HG02840 (cell line): ENCODE results near the gene SLC37A2.
"Not testable (repeated sequence)": the region's sequence is repeated elsewhere in the genome, so short reads cannot be mapped to it uniquely, and the experiment has no call there.

ENCODE experiments used
- ATAC-seq: cut with Tn5 transposase; IDR thresholded peaks from one replicate; pipeline ENCODE4 v1.9.1; 2021; ENCODE audit warnings: mild to moderate bottlenecking, moderate library complexity, moderate number of reproducible peaks; ENCODE audit not compliant: unreplicated experiment, low FRiP score

Gene SLC37A2

DNA sequence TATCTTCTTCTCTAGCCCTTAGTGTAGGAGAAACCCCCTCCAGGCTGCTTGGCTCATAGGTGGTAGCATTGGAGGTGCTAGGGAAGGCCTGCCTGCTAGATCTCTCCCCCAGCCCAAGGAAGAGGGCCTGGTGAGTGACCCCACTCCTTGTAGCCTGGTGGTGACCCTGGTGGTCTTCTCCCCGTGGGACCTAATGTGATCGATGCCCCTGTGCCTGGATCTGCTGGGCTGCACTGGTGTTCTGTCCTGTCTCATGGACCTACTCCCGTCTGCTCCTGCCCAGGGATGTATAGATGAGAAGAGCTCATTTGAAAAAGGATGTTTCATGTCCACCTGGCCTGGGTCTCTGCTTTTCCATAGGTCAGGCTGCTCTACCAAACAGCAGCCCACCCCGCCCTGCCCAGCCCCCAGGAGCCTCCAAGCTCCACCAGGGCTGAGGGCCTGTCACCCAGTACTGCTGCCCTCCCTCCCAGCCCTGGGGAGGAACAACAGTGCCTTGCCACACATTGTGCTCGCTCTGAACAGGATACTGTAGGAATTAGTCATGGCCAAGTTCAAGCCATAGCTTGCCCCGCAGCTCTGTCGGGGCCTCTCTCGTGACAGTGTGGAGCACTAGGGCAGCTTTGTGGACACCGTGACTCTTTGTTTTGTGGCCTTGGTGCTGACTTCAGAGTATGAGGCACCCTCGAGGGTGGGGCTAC, 19.7 kb downstream of the SLC37A2 start:
- ATAC-seq = no peak

DNA sequence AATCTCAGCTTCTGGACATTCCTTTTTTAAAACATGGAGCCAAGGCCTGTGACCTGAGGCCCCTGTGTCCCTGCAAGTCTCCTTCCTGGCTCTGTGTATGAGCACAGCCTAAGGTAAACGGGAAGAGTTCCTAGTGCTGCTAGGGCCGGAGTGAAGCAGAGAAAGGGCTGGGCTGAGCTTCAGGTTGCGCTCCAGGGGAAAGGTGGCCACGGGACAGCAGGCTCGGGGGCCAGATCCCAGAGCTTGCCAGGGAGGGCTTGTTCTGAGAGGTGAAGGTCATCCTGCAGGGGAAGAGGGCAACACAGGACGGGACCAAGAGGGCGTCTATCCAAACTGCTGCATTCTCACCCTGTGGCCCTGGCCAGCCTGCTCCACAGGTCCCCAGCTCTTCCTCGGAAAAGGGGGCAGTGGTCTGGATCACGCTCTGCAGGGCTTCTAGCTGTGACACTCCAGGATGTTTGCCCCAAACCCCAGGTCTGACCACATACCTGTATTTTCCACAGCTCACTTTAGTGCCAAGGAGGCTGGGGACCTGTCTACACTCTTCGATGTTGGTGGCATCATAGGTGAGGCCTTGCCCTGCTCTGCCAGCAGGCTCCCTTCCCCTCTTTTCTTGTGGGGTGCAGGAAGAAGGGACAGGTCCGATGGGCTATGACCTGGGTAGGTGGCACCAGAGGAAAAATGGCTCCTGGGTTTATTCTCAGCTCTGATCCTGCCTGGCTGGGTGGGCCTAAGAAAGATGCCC, 20.4 kb downstream of the SLC37A2 start:
- ATAC-seq = no peak

DNA sequence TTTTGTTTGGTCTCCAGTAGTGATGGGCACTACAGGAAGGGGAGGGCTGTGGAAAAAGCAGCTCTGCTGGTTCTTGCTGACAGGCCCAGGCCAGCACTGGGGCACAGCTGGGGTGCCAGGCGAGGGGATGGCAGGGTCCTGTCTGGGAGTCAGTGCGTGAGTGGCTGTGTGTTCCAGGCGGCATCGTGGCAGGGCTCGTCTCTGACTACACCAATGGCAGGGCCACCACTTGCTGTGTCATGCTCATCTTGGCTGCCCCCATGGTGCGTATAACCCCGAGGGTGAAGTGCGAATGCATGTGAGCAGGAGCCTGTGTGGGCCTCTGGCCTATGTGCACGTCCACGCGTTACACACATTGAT, 20.9 kb downstream of the SLC37A2 start:
- no peak for ATAC-seq

DNA sequence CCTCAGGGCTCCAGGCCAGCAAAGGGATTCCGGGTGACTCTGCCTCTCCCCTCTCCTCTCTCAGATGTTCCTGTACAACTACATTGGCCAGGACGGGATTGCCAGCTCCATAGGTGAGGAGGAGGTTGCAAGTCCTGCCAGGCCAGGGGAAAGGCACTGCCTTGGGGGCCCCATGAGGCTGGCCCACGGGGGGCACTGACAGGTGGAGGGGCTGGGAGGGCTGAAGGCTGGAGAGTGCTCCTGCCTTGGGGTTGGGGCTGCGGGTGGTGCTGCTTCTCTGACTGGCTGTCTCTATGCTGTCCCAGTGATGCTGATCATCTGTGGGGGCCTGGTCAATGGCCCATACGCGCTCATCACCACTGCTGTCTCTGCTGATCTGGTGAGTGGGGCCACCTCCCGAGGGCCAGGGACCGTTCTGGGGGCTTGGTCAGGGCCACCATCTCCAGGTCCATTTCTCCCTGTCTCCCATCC, 21.7 kb downstream of the SLC37A2 start:
- ATAC-seq = no peak

DNA sequence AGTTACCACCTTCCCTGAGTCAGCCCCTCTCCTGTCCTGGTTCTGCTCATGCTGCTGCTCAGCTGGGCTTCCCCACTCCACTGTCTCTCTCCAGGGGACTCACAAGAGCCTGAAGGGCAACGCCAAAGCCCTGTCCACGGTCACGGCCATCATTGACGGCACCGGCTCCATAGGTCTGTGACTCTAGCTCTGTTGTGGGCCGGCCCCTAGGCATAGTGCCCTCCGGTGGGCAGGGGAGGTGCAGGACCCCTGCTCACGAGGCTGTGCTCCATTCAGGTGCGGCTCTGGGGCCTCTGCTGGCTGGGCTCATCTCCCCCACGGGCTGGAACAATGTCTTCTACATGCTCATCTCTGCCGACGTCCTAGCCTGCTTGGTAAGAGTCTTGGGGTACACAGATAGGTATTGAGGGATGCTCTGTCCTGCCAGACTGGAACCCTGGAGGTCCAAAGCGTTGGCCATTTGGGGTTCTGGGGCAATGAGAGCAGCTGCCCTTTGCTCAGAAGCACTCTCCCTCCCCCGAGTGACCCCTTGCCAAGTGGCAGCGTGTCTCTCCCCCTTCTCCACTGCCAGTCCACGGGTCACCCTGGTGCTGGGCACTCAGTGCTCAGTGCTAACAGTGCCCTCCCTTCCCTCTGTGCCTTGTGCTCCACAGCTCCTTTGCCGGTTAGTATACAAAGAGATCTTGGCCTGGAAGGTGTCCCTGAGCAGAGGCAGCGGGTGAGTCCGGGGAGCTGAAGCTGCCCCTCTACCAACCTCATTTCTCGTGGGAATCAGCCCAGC, 22.4 kb downstream of the SLC37A2 start:
- ATAC-seq = no peak

DNA sequence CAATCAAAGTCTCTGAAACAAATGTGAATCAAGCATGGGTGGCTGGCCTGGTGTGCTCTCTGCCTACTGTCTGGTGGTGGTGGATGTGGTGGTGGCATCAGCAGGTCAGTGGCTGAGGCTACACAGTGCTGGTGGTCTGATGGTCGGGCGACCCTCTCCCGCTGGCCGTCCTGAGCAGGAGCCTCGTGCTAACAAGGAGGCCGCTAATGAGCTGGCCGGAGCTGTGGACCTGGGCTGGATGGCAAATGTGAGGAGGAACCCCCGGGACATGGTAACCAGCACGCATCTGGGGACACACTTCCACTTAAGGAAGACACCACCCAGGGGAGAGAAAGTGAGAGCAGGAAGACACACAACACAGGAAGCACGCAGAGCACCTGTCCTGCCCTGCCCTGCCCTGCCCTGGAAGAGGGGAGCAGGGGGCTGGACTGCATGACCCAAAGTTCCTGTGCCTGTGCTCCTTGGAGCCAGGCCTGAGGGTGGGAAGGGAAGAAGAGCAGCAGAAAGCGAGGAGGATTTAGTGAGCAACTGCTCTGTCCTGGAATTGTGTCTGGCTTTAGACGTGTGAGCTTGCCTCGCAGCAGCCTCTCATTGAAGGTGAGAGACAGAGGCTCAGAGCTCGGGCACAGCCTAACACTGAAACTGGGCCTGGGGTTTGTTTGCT, 23.7 kb downstream of the SLC37A2 start:
- no peak for ATAC-seq

DNA sequence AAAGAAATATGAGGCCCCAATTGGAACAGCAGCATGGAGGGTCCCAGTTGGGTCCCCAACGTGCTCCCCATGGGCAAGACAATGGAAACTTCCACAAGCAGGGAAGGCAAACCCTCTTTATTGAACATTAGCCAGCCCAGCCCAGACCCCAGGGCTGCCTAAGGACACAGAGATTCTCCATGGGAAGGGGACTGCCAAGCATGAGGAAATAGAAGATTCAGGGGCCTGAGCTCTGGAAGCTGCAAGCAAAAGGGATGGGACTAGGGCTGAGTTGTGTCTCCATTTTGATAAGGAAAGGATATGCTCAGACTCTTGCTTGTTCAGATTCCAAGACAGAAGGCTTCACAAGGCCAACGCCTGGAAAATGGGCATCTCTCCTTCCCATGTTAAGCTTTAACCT, 25.0 kb downstream of the SLC37A2 start:
- ATAC-seq = no peak

DNA sequence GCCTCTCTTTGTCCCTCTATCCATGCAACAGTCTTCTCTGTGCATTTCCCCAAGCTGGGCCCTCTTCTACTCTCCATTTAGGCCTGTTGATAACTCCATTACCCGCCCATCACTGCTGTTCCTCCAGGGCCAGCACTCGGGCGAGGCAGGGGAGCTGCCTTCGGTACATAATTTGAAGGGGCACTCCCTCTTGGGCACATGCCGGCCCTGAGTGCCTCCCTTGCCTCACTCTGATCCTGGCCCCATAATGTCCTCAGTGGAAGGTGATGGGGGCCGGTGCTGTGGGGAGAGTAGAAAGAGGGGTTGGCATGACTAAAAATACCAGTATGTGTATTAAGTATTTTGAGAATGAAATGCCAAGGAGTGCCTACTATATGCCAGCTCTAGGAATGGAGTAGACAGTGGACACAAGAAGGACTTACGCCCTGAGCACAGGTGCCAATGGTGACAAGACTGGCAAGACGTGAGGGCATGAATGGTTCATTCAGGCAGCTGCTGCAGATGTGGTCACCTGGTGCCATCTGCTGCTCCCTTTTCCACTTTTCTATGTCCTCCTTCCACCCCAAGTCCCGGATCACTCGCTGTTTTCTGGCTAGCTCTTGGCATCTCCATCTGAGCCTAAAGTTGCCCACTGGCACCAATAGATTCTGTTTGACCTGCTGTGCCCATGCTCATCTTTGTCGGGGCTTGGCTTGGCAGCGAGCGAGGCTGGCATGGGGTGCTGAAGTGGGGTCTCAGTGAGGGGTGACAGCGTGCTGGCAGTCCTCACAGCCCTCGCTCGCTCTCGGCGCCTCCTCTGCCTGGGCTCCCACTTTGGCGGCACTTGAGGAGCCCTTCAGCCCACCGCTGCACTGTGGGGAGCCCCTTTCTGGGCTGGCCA, 25.7 kb downstream of the SLC37A2 start:
- no peak for ATAC-seq

DNA sequence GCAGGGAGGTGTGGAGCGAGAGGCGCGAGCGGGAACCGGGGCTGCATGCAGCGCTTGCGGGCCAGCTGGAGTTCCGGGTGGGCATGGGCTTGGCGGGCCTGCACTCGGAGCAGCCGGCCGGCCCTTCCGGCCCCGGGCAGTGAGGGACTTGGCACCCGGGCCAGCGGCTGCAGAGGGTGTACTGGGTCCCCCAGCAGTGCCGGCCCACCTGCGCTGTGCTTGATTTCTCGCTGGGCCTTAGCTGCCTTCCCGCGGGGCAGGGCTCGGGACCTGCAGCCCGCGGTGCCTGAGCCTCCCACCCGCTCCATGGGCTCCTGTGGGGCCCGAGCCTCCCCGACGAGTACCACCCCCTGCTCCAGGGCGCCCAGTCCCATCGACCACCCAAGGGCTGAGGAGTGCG, 26.4 kb downstream of the SLC37A2 start:
- ATAC-seq = not testable (repeated sequence)

DNA sequence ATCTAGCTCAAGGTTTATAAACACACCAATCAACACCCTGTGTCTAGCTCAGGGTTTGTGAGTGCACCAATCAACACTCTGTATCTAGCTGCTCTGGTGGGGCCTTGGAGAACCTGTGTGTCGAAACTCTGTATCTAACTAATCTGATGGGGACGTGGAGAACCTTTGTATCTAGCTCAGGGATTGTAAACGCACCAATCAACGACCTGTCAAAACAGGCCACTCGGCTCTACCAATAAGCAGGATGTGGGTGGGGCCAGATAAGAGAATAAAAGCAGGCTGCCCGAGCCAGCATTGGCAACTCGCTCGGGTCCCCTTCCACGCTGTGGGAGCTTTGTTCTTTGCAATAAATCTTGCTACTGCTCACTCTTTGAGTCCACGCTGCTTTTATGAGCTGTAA, 27.0 kb downstream of the SLC37A2 start:
- not testable (repeated sequence) for ATAC-seq

DNA sequence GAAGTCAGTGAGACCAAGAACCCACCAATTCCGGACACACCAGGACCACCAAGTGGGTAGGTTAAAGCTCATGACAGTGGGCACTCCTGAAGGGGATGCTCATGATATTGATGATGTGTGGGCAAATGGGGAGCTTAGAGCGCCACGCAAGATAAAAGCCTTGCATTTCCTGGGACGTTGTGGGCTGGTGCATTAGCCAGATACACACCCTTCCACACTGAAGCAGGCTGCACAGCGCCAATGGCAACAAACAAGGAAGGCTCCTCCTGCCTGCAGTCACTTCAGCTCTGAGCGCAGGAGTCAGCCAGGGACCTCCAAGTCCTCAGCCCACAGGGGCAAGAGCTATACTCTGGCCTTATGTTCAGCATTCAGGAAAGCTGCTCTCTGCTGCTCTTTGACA, 27.7 kb downstream of the SLC37A2 start:
- ATAC-seq = no peak

DNA sequence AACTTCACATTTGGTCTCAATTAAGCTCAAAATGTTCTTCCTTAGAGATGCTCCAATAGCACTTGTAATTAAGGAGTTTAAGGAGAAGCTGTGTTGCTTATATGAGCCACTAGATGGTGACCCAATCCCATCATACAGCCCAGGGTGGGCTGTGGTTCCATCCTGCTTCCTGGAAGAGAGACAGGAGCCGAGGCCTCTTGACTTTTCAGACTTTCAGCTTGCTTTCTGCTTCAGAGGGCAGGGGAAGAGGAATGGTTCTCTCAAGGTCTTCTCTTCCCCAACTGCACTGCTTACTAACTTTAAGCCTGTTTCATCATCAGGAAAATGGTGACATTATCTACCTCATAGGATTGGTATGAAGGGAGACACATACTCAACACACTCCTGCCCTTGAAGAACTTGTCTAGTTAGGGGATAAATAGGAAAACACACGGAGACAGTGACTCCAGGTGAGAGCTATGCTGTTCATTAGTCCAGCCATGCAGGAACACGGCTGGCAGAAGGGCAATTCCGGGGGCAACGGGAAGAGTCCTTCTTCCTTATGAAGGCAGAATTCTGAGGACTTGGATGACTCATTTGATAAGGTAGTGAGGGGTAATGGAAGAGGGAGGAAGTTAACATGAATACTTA, 28.3 kb downstream of the SLC37A2 start:
- ATAC-seq = no peak

DNA sequence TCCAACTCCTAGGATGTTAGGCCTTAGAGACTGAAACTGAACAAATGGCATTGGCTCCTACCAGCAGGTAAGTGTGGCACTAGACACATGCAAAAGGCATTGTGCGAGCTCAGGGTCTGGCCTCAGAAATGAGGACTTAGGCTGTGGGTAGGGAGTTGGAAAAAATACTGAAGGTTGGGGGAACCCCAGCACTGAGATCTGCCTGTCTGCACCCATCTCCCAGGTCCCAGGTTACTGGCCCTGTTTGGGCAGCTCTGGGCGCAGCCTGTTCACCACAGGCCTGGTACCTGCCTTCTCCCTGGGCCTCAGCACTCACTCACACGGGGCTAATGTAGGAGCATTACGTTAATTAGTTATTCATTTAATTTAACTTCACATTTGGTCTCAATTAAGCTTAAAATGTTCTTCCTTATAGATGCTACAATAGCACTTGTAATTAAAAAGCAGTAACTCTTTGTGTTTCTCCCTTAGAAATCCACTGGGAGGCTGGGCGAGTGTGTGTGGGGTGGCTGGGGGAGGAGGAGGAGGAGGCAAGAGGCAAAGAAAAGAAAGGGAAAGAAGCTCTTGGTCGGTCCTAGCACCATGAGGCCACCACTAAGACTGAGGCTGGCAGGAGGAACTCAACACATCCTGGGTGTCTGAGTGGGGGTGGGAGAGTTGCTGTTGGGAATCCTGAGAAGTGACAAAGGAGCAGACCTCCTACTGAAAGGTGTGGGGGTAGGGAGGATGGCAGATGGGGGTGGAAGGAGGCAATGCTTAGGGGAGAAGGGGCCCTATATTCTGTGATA, 29.0 kb downstream of the SLC37A2 start:
- ATAC-seq = no peak

DNA sequence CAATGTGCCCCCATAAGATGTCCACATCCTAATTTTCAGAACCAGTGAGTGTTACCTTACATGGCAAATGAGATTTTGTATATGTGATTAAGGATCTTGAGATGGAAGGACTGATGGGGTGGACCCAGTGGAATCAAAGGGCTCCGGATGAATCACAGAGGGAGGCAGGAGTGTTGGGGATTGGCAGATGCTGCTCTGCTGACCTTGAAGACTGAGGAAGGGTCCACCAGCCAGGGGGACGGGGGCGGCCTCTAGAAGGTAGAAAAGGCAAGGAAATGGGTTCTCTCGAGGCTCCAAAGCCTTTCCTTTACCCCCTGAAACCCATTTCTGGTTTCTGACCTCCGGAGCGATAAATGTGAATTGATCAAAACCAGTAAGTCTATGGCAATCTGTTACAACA, 29.6 kb downstream of the SLC37A2 start:
- no peak for ATAC-seq

DNA sequence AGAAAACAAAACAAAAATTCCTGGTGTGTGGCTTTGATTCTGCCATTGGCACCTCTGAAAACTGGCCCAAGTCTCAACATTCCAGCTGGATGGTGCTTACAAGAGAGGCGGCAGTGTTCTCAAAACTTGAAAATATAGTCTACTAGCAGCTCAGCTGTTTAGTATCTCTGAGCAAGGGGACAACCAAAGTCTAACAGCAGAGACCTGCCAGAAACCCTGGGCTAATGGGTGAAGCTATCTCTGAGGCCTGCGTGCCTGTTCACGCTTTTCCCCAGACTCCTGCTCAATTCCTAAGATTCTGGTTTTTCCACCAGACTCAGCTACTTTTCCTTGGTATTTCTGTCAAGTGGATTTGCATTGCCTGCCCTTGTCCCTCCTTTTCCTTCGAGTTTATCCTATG, 30.4 kb downstream of the SLC37A2 start:
- ATAC-seq = no peak

DNA sequence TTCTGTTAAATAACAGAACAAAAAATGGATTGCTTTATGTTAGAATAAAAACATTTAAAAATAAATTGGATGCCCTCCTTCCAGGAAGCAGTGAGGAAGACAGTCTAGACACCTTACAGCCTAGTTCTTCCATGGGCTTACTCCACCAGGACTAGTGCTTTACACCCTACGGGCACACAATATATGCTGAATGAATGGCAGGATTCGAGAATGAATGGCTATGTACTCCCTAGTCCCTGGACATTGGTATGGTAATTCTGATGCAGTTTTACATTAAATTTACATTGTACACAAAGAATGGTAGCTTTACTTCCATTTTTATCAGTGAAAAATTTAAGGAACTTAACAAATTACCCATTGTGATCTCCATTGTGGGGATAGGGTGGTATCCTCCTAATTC, 31.6 kb downstream of the SLC37A2 start:
- ATAC-seq = no peak

DNA sequence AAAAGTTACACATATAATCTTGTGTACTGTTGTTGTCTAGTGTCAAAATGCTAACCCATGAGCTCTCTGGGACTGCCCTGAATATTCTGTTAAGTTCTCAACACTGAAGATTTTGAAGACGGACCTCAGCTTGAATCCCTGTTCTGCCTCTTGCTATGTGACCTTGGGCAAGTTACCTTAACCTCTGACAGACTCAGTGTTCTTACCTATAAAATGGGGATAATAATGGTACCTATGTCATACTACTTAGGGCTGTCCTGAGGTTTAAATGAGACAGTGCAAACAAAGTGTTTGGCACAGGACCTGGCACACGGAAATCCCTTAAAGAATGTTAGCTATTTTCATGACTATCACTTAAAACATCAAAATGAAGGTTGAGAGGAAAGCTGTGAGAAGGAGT, 37.0 kb downstream of the SLC37A2 start:
- no peak for ATAC-seq

DNA sequence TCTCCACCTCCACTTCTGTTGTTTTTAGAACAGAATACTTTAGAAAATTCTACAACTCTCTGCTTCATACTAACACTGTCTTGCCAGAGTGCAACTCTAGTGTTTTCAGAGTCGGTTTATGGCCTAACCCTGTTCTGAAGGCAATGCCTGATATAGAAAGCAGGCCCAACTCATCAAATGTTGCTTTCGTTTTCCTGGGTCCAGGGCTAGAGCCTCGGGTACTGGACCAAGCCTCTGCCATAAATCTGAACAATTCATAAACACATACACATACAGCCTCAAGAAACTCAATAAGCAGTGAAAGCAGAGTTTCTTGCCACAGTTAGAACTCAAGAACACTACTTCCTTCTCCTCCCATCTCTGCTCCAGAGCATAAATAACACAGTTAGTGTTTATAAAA, 38.5 kb downstream of the SLC37A2 start:
- ATAC-seq = no peak

DNA sequence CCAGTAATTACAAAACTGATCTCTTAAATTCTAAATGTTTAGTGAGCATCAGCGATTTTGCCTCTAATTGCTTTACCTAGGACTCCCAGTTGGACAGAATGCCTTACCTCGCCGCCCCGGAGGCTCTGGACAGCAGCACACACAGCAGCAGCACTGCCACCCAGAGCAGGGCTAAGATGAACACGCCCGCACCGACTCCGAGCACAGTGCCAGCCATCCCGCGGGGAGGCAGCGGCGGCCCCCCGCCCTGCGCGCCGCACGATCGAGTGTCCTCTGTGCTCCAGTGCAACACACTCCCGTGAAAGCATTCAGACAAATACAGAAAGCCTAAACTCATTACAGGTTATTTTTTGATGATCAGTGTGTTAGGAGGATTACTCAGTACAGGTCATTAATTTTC, 38.9 kb downstream of the SLC37A2 start:
- no peak for ATAC-seq
